Activated CD8-positive, alpha-beta memory T cell treated with anti-CD3 and anti-CD28 coated beads, Interleukin-2, amount 50 U/mL, for 24 hours (primary cell): ENCODE results near the gene TADA2B.

ENCODE experiments used
- DNase-seq: peaks from one replicate; pipeline ENCODE4 v3.0.0-alpha.2; 2020; ENCODE audit errors: extremely low read depth

TADA2B gene

GRCh38 chr4:7043284-7044136 is at the start of gene TADA2B:
TSS of gene TADA2B (plus strand) at chr4:7043372. CDS start at chr4:7043580, 208 bp downstream.
- no peak for DNase-seq

DNA sequence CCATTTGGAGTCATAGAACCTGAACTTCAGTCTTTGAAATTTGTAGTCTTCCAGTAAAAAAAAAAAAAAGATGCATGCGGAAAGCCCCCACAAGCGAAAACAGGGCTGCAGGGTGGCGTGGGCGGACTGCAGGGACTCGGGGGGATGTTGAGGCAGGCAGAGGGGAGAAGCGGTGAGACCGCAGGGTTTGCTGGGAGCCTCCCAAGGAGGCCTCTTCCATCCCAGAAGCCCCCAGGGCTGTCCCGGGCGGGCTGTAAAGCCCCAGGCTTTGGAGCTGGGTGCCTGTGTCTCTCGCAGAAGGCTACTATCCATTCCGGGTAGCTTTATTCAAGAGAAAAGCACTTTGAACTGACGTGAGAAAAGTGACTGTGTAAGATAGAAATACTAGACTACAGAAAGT is 46.7 kb upstream of the TADA2B start:
- DNase-seq, result no peak

DNA sequence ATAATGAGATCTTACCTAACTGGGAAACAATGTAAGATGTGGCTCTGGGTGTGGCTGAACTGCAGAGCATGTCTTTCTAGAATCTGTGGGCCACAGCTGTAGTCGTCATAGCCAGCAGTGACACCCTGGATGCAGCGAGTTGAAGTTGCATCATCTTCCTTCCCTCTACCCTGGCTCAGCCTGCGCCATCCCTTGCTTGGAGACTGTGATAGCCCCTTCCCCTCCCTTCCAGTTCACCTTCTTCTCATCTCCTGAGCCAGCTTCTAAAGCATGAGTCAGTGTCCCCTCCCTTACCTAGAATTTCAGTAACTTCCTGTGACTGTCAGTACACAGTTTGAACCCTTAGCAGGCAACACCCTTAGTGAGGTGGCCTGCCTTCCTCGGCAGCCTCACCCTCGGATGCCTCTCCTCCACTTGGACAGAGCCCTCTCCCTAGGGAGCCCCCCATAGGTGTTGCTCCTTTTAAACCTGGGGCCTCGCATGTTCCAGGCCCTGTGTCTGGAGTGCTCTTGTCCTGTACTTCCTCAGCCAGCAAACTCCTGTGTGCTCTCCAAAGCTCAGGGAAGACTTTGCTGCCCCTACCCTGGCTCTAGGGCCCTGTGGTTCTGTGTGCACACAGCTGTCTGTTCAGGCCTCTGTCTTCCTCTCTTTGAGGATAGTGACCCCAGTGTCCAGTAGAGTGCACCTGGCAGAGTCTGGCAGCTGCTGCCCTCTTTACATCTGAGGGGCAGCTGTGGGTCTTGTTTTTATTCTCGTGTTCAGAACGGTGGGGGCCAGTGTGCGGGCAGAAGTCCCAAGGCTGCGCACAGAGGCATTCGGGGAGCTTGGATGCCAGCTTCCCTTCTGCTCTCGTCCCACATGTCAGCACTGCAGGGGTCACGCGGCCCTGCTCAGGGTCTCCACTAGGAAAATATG is 43.7 kb upstream of the TADA2B start:
- DNase-seq, result no peak

- no peak for DNase-seq
Measured at GRCh38 chr4:7000421-7001176, 42.6 kb upstream of the TADA2B start.

DNA sequence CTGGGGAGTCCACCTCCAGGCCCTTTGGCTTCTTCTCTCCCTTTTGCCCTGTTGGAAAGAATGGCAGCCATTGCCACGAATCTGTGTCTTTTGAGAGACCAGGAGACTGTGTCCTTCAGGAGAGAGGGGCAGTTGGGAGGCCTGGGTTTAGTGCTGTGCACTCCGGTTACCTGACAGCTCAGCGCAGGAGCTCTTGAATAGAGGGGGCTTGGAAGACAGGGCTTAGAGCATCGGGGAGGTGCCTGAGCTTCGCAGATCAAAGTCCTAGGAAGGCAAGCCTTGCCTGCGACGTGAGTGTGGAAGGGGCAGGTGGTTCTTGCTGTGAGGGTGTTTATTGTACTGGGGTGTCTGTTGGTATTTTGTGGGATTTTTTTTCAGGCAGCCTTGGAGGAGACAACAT is 41.9 kb upstream of the TADA2B start:
- DNase-seq, result no peak

DNA sequence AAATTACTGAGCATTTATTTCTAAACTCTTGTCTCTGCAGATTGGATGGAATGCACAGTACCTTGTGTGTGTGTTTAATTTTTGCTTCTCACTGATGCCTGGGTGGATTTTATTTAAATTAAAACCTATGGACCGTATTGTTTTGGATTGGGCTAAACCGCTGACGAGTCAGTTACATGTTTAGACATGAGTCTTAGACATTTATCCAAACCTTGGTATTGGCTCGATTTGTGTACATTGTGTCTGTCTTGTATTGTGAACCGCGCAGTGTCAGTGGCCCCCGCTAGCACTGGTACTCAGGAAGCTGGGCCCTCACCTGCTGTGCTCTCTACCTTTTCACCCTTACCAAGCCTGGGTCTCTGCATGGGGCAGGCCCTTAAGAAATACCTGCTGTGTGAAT is 40.8 kb upstream of the TADA2B start:
- DNase-seq, result no peak

GRCh38 chr4:7003176-7003878 is 39.8 kb upstream of the TADA2B start:
- no peak for DNase-seq

- DNase-seq, result no peak
Measured at GRCh38 chr4:7003879-7004240, 39.3 kb upstream of the TADA2B start.

GRCh38 chr4:7004331-7004730 is 38.8 kb upstream of the TADA2B start:
- DNase-seq, result no peak

- DNase-seq, result no peak
Measured at GRCh38 chr4:7005571-7005970, 37.6 kb upstream of the TADA2B start.

GRCh38 chr4:7006411-7006810 is 36.8 kb upstream of the TADA2B start:
- no peak for DNase-seq

DNA sequence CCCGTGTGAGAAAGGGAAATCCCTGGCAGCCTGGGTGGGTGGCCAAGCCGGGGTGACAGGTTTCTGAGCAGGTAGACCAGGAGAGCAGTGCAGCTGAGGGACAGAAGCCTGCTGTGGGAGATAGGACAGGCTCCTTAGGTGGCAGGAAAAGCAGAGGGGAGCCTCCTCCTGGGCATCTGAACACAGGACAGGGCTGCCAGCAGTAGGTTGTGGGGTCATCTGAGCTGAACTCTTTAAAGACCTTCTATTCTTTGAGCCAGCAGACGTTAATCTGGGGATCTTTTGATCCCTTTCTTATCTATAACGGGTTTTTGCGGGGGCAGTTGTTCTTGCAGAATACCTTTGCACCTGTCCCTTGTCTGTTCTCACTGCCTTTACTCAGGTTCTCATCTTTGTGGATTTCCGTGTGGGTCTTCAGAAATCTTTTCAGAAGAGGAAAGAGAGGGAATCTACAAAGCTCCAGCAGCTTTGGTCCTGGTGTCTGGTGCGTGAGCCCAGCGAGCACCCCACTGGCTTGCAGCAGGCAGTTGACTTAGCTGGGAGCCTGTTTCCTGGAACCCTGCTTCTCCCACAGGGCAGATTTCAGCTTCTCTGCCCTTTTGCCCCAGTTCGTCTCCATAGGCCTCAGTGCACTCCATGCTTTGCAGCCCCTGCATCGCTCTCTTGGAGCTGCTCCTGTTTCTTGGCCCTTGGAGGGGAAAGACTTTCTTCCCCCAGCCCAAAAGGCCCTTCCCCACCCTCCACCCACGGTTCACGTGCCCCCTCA is 35.8 kb upstream of the TADA2B start:
- DNase-seq, result no peak

GRCh38 chr4:7007944-7008343 is 35.2 kb upstream of the TADA2B start:
- DNase-seq, result no peak

- no peak for DNase-seq
Measured at GRCh38 chr4:7009564-7009963, 33.6 kb upstream of the TADA2B start.

DNA sequence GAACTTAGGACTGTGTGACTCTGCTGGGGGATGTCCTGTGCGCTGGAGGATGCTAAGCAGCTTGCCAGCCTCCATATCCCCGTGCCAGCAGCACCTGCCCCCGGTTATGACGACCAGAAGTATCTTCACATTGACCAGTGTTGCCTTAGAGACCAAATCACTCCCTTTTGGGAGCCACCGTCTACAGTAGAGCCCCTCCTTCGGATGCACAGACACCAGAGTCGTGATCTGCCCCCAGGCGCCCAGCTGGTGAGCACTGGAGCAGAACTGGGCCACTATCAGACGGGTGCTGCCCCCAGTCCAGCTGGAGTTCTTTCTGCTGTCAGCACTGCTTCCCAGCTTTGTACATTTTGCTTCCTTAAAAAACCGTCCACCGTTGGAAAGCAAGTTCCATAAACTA is 30.0 kb upstream of the TADA2B start:
- no peak for DNase-seq

DNA sequence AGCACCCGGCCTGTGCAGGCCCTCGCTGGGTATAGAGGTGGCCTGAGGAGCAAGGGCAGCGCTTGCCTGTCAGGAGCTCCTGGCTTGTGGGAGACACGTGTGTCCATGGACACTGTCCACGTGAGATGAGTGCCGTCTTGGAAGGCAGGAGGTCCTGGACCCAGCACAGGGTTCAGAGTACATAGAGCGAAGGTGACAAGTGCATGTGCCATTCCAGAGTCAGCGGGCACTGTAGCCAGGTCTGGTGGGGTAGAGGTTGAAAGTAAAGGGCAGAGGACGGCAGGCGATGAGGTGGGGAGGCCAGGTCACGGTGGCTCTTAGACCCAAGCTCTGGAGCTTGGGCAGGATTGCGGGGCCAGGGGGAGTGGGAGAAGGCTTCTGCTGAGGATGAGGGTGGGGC is 28.4 kb upstream of the TADA2B start:
- DNase-seq, result no peak

DNA sequence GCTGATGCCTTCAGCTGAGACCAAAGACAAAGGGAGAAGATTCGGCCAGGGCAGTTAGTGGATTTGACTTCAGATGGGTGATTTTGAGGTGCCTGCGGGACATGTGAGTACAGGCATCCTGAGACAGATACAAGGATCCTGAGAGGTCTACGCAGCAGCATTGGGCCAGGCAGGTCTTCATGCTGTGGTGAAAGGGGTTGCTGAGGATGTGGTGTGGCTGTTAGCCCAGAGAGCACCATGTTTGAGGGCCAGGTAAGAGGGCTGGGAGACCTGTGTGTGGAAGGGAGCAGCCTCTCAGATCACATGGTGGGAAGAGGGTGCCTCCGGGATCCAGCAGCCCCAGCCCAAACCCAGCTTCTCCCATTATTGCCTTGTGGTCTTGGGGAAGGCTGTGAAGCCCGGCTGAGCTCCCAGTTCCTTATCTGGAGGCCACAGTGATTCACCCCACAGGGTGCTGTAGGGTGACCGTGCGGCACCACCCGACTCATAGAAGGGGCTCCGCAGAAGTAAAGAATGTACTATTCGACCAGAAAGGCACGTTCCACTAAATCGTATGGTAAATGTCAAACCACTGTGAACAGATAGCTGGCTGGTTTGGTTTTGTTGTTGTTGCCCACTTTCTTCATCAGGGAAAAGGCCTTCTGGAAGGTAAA is 27.7 kb upstream of the TADA2B start:
- no peak for DNase-seq

- DNase-seq, result no peak
Measured at GRCh38 chr4:7016086-7016485, 27.1 kb upstream of the TADA2B start.

- DNase-seq, result no peak
Measured at GRCh38 chr4:7016512-7016911, 26.7 kb upstream of the TADA2B start.

DNA sequence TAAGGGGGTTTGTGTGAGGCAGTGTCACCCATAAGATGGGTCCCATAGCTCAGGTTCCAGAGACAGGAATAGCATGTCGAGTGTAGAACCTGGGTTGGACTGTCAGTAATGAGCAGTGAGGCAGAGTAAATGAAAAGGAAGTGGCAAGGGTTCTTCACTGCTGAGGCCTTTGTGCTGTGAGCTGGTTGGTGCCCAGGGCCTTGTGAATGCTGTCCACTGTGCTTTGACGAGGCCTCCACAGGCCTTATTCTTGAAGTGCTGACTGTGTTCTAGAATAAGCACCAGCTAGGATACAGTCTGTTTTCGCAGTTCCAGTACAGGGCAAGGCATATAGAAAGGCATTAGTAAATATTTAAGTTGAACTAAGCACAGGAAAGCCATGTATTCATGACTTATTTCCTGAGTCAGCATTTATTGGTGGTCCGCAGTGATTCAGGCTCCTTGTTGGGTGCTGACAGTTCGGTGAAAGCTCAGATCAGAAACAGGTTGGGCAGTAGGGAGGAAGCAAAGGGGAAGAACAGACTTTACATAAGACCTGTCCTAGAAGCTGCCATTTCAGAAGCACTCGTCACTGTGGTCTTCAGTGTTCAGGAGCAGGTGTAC is 25.6 kb upstream of the TADA2B start:
- no peak for DNase-seq
